ENCODE measurements around the gene FIGN. TPM values are rescaled to one million over a fixed set of nuclear protein-coding genes. Genes with fewer than 3 reads are reported as not detected.
A peak's percentile ranks its signal among the peaks of the same experiment; 100 is the strongest.

Gene FIGN
- total RNA-seq, 3 donors from 2014 or later, result 2.6 to 13.9 (median 5.0) TPM

GRCh38 chr2:163737190-163737439 lies 1.3 kb upstream of the FIGN start:
- H3K4me3 ChIP-seq, result peak overlapping the region; percentile 62 to 85 (median 69)
- TF ChIP-seq, protein P1, sequence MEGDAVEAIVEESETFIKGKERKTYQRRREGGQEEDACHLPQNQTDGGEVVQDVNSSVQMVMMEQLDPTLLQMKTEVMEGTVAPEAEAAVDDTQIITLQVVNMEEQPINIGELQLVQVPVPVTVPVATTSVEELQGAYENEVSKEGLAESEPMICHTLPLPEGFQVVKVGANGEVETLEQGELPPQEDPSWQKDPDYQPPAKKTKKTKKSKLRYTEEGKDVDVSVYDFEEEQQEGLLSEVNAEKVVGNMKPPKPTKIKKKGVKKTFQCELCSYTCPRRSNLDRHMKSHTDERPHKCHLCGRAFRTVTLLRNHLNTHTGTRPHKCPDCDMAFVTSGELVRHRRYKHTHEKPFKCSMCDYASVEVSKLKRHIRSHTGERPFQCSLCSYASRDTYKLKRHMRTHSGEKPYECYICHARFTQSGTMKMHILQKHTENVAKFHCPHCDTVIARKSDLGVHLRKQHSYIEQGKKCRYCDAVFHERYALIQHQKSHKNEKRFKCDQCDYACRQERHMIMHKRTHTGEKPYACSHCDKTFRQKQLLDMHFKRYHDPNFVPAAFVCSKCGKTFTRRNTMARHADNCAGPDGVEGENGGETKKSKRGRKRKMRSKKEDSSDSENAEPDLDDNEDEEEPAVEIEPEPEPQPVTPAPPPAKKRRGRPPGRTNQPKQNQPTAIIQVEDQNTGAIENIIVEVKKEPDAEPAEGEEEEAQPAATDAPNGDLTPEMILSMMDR (IDR thresholded peaks at IDR 0.05), result no peak
- no peak for TF ChIP-seq POLR2AphosphoS5 (IDR thresholded peaks at IDR 0.05)
- no peak for TF ChIP-seq POLR2A (IDR thresholded peaks at IDR 0.05)
- H3K9me3 ChIP-seq, result no peaks in the 10 kb centered on the region
- H3K36me3 ChIP-seq, result no peaks in the 10 kb centered on the region
- H3K4me1 ChIP-seq, result peaks cover 0 to 4% of the 10 kb centered on the region in 2 donors
- H3K27me3 ChIP-seq, result no peaks in the 10 kb centered on the region
- no peak for DNase-seq (ENCODE audit: low spot score in 2 of 2)
- peak overlapping the region in 1 of 2 donors; percentile 95 for H3K27ac ChIP-seq
- intact Hi-C loops (cut with DNase I; ENCODE audit: low total_unique reads), result no loop called here

DNA sequence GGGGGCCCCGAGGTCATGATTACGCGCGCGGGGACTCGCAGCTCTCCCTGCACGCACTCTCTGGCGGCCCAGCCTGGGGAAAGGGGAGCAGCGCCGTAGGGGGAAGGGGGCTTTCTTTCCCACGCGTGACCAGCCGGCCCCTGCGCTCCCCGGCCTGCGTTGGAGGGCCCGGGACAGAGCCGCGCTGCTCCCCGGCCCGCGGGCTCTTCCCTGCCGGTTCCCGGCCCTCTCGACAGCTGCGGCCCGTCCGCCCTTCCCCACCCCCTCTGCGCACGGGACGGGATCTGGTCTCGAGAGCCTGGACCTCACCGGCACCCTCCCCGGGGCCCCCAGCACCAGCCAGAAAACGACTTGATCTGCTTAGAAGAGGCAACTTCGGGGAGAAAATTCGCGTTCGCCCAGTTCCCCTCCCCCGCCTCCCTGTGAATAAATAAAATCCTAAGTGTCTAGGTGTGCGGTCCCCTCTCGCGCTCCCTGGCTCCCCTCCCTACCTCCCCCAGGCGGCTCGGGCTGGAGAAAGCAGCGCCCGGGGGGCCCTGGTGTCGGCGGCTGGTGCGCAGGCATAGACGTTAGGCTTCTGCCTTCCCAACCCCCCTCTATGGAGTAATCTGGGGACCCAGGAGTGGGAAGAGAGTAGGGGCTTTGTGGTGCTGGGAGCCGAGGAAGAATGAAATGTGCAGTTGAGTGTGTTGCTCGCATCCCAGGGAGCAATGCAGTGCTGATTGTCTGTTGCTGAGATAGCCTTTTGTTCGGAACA lies 803 bp upstream of the FIGN start:
- intact Hi-C loops (cut with DNase I; ENCODE audit: low total_unique reads), result no loop called here
- peak overlapping the region; percentile 62 to 85 (median 69) for H3K4me3 ChIP-seq
- H3K4me1 ChIP-seq, result peaks cover 0 to 4% of the 10 kb centered on the region in 2 donors
- no peaks in the 10 kb centered on the region for H3K36me3 ChIP-seq
- H3K27me3 ChIP-seq, result no peaks in the 10 kb centered on the region
- H3K9me3 ChIP-seq, result no peaks in the 10 kb centered on the region
- TF ChIP-seq POLR2A (IDR thresholded peaks at IDR 0.05) (no peak), POLR2AphosphoS5 (IDR thresholded peaks at IDR 0.05) (no peak)
- TF ChIP-seq, protein P1 (IDR thresholded peaks at IDR 0.05), result no peak
- no peak for DNase-seq (ENCODE audit: low spot score in 2 of 2)
- H3K27ac ChIP-seq, result peak overlapping the region; percentile 84 to 95

- Histone ChIP-seq H3K36me3 (no peaks in the 10 kb centered on the region), H3K4me1 (peaks cover 0 to 4% of the 10 kb centered on the region in 2 donors), H3K27ac (peak overlapping the region; percentile 84 to 95), H3K27me3 (no peaks in the 10 kb centered on the region), H3K9me3 (no peaks in the 10 kb centered on the region), H3K4me3 (peak overlapping the region; percentile 62 to 85 (median 69))
- no peak for TF ChIP-seq POLR2AphosphoS5 (IDR thresholded peaks at IDR 0.05)
- TF ChIP-seq POLR2A (IDR thresholded peaks at IDR 0.05), result no peak
- TF ChIP-seq, protein P1 (IDR thresholded peaks at IDR 0.05), result no peak
- DNase-seq (ENCODE audit: low spot score in 2 of 2), result no peak
- intact Hi-C loops (cut with DNase I; ENCODE audit: low total_unique reads), result no loop called here
Measured at GRCh38 chr2:163734881-163735684, 725 bp downstream of the FIGN start.

- peaks cover 0 to 4% of the 10 kb centered on the region in 2 donors for H3K4me1 ChIP-seq
- peak overlapping the region; percentile 62 to 85 (median 69) for H3K4me3 ChIP-seq
- no peak overlapping the region for H3K27ac ChIP-seq
- intact Hi-C loops (cut with DNase I; ENCODE audit: low total_unique reads), result no loop called here
- no peaks in the 10 kb centered on the region for H3K27me3 ChIP-seq
- TF ChIP-seq, protein P1 (IDR thresholded peaks at IDR 0.05), result no peak
- TF ChIP-seq POLR2AphosphoS5 (IDR thresholded peaks at IDR 0.05) (no peak), POLR2A (IDR thresholded peaks at IDR 0.05) (no peak)
- H3K36me3 ChIP-seq, result no peaks in the 10 kb centered on the region
- no peak for DNase-seq (ENCODE audit: low spot score in 2 of 2)
- H3K9me3 ChIP-seq, result no peaks in the 10 kb centered on the region
Measured at GRCh38 chr2:163734401-163734800, 1.4 kb downstream of the FIGN start.

DNA sequence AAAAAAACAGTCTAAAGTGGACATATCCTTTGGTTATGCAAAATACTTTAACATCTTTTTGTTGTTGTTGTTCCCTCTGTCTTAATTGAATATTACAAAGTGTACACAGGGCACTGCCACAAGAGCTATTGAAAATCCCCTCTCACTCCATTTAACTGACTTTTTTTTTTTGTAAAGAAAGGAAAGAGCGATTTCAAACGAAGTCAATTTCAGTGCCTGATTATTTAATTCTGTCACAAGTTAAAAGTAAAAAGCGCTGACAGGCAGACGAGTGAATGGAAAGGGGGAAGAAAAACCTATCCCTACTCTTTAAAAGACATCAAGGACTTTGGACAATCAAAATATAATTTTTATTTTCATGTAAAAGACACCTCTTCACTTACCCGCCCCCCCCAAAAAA lies 1.9 kb downstream of the FIGN start:
- DNase-seq (ENCODE audit: low spot score in 2 of 2), result no peak
- intact Hi-C loops (cut with DNase I; ENCODE audit: low total_unique reads), result no loop called here
- H3K27me3 ChIP-seq, result no peaks in the 10 kb centered on the region
- H3K27ac ChIP-seq, result peak overlapping the region in 1 of 2 donors; percentile 41
- H3K36me3 ChIP-seq, result no peaks in the 10 kb centered on the region
- H3K4me1 ChIP-seq, result peaks cover 0 to 4% of the 10 kb centered on the region in 2 donors
- TF ChIP-seq, protein P1 (IDR thresholded peaks at IDR 0.05), result no peak
- TF ChIP-seq POLR2AphosphoS5 (IDR thresholded peaks at IDR 0.05) (no peak), POLR2A (IDR thresholded peaks at IDR 0.05) (no peak)
- H3K9me3 ChIP-seq, result no peaks in the 10 kb centered on the region
- peak overlapping the region in 2 of 3 donors; percentile 62 to 69 for H3K4me3 ChIP-seq

Data from breast epithelium (tissue), 4 donors.